Esophagus squamous epithelium (tissue), 4 donors: ENCODE measurements around the gene SLC24A4.

Experiments
- POLR2A ChIP-seq, 4 donors: fragments of 450-650 bp; IDR thresholded peaks; one replicate each; pipeline ENCODE4 v1.6.1; 2017; ENCODE audit warnings: antibody characterized with exemption in 4 of 4, mild to moderate bottlenecking in 4 of 4, moderate library complexity in 3 of 4
- TF ChIP-seq, protein P1 (sequence below), 6 experiments: fragments of 450-650 bp in 4 of 6; fragments of 200-600 bp in 2 of 6; sonication (generic) in 2 of 6; IDR thresholded peaks; one replicate each; pipeline ENCODE4 v1.5.1; 2016 to 2019; ENCODE audit warnings: antibody characterized with exemption in 6 of 6, mild to moderate bottlenecking in 4 of 6, moderate library complexity in 4 of 6

DNA sequence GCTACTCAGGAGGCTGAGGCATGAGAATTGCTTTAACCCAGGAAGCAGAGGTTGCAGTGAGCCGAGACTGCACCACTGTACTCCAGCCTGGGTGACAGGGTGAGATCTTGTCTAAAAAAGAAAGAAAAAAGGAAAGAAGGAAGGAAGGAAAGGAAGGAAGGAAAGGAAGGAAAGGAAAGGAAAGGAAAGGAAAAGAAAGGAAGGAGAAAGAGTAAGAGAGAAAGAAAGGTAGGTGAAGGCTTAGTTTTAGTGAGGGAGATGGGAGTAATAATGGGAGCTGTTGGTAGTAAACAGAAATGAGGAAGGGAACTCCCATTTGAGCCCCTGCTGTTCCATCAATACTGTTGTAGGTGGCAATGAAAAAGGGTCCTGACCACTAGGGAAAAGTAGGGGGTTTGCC is 28.8 kb downstream of the SLC24A4 start:
- TF ChIP-seq, protein P1, sequence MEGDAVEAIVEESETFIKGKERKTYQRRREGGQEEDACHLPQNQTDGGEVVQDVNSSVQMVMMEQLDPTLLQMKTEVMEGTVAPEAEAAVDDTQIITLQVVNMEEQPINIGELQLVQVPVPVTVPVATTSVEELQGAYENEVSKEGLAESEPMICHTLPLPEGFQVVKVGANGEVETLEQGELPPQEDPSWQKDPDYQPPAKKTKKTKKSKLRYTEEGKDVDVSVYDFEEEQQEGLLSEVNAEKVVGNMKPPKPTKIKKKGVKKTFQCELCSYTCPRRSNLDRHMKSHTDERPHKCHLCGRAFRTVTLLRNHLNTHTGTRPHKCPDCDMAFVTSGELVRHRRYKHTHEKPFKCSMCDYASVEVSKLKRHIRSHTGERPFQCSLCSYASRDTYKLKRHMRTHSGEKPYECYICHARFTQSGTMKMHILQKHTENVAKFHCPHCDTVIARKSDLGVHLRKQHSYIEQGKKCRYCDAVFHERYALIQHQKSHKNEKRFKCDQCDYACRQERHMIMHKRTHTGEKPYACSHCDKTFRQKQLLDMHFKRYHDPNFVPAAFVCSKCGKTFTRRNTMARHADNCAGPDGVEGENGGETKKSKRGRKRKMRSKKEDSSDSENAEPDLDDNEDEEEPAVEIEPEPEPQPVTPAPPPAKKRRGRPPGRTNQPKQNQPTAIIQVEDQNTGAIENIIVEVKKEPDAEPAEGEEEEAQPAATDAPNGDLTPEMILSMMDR (IDR thresholded peaks at IDR 0.05): no peak
- no peak for TF ChIP-seq POLR2A (IDR thresholded peaks at IDR 0.05)
